Mucosa of descending colon (tissue), 3 donors: ENCODE results near the gene TTYH2. TPM values are rescaled to one million over a fixed set of nuclear protein-coding genes. Genes with fewer than 3 reads are reported as not detected.

Experiments
- ATAC-seq: fragments of 200-7000 bp; cut with Tn5 transposase; one replicate; pipeline ENCODE4 v1.9.1; 2020; ENCODE audit warnings: mild to moderate bottlenecking, moderate library complexity
- DNase-seq, 3 donors: peaks; one replicate each; pipeline ENCODE4 v3.0.0-alpha.2; 2020
- H3K36me3 ChIP-seq: fragments of 200-600 bp; one replicate; pipeline ENCODE4 v1.8.0; 2021; ENCODE audit warnings: low read depth, mild to moderate bottlenecking
- H3K4me1 ChIP-seq: fragments of 200-600 bp; one replicate; pipeline ENCODE4 v1.8.0; 2021; ENCODE audit warnings: low read depth, mild to moderate bottlenecking
- H3K4me3 ChIP-seq: fragments of 200-600 bp; one replicate; pipeline ENCODE4 v1.8.0; 2021; ENCODE audit warnings: mild to moderate bottlenecking
- H3K9me3 ChIP-seq: fragments of 200-600 bp; one replicate; pipeline ENCODE4 v1.8.0; 2021; ENCODE audit warnings: mild to moderate bottlenecking
- intact Hi-C, 2 donors: fragments of 100-400 bp; cut with DNase I in 1 of 2; cut with micrococcal nuclease in 1 of 2; formaldehyde crosslinking; loops; one replicate each; pipeline versions ENCODE4 v1.11.0 to v1.11.1; 2022; cut with DNase I, micrococcal nuclease
- total RNA-seq, 3 donors: library from RNA; stranded (reverse); fragmentation: NEBNext Ultra II Directional in 2 of 3; extraction: Animal tissue kit (Norgen Biotek cat#: 25700) in 2 of 3; gene quantifications; one replicate each; pipeline versions ENCODE4 v1.2.1 to v1.2.4, GENCODE V29; 2021 to 2023
- TF ChIP-seq, protein P1 (sequence below): fragments of 200-600 bp; IDR thresholded peaks from one replicate; pipeline ENCODE4 v1.8.0; 2022; ENCODE audit warnings: antibody characterized with exemption, mild to moderate bottlenecking
- donor health status: DM: no; HTN: no; CAD: no; lungs with moderate emphysema.
- donor health status: DM: no; HTN: no; CAD: no.
- donor health status: DM: no; HTN: yes; CAD: no.

Gene TTYH2
- total RNA-seq, 3 donors from 2014 or later, result 2.5 to 9.1 (median 3.1) TPM

DNA sequence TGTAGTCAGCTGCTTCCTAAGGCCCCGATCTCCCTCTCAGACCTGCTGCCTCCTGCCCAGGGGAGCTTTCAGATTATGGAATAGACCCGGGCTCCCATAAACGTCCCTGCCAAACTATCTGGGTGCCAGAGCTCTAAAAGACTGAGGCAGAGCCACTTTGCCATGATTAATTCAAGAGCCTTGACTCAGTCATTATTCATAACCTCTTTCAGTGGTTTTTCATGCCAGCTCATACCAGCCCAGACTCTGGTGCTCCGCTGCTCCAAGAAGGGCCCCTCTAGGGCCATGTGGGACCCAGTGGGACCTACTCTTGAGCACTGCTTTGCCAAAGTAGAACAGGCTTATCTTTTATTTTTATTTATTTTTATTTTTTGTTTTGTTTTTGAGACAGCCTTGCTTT lies 84.6 kb downstream of the TTYH2 start:
- Histone ChIP-seq H3K4me1 (no peaks in the 10 kb centered on the region), H3K9me3 (no peaks in the 10 kb centered on the region), H3K4me3 (no peak overlapping the region), H3K36me3 (no peaks in the 10 kb centered on the region)
- TF ChIP-seq, protein P1, sequence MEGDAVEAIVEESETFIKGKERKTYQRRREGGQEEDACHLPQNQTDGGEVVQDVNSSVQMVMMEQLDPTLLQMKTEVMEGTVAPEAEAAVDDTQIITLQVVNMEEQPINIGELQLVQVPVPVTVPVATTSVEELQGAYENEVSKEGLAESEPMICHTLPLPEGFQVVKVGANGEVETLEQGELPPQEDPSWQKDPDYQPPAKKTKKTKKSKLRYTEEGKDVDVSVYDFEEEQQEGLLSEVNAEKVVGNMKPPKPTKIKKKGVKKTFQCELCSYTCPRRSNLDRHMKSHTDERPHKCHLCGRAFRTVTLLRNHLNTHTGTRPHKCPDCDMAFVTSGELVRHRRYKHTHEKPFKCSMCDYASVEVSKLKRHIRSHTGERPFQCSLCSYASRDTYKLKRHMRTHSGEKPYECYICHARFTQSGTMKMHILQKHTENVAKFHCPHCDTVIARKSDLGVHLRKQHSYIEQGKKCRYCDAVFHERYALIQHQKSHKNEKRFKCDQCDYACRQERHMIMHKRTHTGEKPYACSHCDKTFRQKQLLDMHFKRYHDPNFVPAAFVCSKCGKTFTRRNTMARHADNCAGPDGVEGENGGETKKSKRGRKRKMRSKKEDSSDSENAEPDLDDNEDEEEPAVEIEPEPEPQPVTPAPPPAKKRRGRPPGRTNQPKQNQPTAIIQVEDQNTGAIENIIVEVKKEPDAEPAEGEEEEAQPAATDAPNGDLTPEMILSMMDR, result no peak
- DNase-seq, result no peak
- intact Hi-C loops, result no loop called here
- no peak for ATAC-seq

DNA sequence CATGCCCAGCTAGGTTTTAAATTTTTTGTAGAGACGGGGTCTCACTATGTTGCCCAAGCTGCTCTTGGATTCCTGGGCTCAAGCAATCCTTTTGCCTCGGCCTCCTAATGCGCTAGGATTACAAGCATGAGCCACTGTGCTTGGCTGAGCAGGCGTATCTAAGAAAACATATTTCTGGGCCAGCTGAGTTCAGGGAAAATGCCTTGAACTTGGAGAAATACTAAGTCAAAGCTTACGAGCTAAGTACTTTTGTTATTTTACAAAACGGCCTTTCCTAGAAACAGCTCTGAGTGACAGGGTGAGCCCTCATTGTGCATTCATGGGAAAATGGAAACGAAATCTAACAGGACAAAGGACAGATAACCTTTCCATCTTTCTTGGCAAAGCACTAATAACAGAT lies 85.4 kb downstream of the TTYH2 start:
- ATAC-seq (no peak), DNase-seq (no peak)
- TF ChIP-seq, protein P1, result no peak
- no peaks in the 10 kb centered on the region for H3K4me1 ChIP-seq
- no peaks in the 10 kb centered on the region for H3K9me3 ChIP-seq
- no peaks in the 10 kb centered on the region for H3K36me3 ChIP-seq
- intact Hi-C loops, result no loop called here
- no peak overlapping the region for H3K4me3 ChIP-seq

DNA sequence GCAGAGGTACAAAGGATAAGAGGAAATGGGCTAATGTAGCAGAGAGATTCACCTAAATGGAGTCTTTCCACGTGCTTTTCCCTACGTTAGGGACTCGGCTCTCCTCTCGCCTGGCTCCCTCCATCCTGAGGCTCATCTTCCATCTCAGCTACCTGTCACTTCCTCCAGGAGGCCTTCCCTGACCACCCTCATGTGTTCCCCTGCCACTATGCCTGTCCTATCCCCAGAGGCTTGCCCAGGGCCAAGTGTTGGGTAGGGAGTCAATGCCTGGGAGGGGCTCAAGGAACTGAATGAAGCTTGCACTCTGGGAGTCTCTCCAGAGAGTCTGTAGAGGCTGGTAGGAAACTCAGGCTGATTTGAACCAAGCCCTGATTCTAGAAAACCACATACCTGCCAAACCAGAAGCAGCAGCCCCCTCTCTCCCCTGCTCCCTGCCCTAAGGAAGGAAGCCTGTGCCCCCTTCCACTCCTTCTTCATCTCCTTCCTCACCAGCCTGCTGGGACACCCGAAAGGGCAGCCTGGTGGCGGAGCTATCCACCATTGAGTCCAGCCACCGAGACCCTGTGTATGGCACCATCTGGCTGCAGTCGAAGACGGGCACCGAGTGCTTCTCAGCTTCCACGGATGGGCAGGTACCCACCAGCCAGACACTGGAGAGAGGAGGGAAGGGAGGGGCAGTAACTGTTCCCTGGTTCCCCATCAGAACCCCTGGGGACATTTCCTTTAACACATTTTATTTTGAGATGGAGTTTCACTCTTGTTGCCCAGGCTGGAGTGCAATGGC lies 86.0 kb downstream of the TTYH2 start:
- TF ChIP-seq, protein P1, result no peak

DNA sequence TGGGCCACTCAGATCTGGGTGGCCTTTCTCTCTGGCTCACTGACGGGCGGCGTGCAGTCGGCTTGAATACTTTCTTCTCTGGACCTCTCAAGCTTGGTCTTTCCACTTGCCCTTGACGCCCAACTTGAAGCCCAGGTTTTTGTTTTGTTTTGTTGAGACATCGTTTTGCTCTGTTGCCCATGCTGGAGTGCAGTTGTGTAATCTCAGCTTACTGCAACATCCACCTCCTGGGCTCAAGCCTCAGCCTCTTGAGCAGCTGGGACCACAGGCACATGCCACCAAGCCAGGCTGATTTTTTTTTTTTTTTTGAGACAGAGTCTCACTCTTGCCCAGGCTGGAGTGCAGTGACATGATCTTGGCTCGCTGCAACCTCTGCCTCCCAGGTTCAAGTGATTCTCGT lies 89.9 kb downstream of the TTYH2 start:
- H3K36me3 ChIP-seq, result no peaks in the 10 kb centered on the region
- ATAC-seq (no peak), DNase-seq (no peak)
- no peak overlapping the region for H3K4me3 ChIP-seq
- H3K9me3 ChIP-seq, result no peaks in the 10 kb centered on the region
- TF ChIP-seq, protein P1, result no peak
- intact Hi-C loops, result no loop called here
- H3K4me1 ChIP-seq, result no peaks in the 10 kb centered on the region

More for the DNA sequence above, 86.0 kb downstream of the TTYH2 start:
- Histone ChIP-seq H3K9me3 (no peaks in the 10 kb centered on the region), H3K4me1 (no peaks in the 10 kb centered on the region), H3K36me3 (no peaks in the 10 kb centered on the region), H3K4me3 (no peak overlapping the region)
- no peak for DNase-seq
- ATAC-seq, result no peak
- intact Hi-C loops, result no loop called here

DNA sequence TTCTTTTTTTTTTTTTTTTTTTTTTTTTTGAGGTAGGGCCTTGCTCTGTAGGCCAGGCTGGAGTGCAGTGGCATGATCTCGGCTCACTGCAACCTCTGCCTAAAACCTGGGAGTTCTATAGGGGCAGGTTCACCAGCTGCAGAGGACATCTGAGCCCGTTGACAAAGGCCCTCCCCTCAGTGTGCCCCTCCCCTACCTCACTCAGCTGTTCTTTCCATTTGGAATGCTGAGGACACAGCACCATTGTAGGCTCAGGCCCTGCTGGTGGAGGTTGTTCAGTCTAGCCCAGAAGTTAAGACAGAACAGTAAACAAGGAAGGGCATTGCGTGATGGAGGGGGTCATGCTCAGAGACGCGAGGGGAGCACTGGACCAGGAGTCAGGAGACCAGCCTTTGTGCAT lies 90.8 kb downstream of the TTYH2 start:
- intact Hi-C loops, result no loop called here
- no peak for DNase-seq
- TF ChIP-seq, protein P1, result no peak

More for the DNA sequence above, 90.8 kb downstream of the TTYH2 start:
- Histone ChIP-seq H3K36me3 (no peaks in the 10 kb centered on the region), H3K4me1 (no peaks in the 10 kb centered on the region), H3K9me3 (no peaks in the 10 kb centered on the region), H3K4me3 (no peak overlapping the region)
- no peak for ATAC-seq
